Measurements from ENCODE around the gene ATXN2L.

DNA sequence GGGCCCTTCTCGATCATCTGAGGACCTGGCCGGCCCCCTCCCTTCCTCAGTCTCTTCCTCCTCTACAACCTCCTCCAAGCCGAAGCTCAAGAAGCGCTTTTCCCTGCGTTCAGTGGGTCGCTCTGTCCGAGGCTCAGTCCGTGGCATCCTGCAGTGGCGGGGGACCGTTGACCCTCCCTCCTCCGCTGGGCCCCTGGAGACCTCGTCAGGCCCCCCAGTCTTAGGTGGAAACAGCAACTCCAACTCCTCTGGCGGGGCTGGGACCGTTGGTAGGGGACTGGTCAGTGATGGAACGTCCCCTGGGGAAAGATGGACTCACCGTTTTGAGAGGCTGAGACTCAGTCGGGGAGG is 43.6 kb downstream of the ATXN2L start:
- TF ChIP-seq YY1 (IDR thresholded peaks at IDR 0.05) (no peak), RAD21 (IDR thresholded peaks at IDR 0.05) (no peak), RXRA (IDR thresholded peaks at IDR 0.05) (no peak), FOXA1 (IDR thresholded peaks at IDR 0.05) (no peak), TAF1 (conservative IDR thresholded peaks at IDR 0.05) (no peak), SP1 (IDR thresholded peaks at IDR 0.05) (no peak), JUND (IDR thresholded peaks at IDR 0.05) (no peak), GABPA (IDR thresholded peaks at IDR 0.05 in 1 of 2, conservative IDR thresholded peaks at IDR 0.05 in 1 of 2) (no peak), HNF4G (IDR thresholded peaks at IDR 0.05) (no peak)
- TF ChIP-seq, protein P1, sequence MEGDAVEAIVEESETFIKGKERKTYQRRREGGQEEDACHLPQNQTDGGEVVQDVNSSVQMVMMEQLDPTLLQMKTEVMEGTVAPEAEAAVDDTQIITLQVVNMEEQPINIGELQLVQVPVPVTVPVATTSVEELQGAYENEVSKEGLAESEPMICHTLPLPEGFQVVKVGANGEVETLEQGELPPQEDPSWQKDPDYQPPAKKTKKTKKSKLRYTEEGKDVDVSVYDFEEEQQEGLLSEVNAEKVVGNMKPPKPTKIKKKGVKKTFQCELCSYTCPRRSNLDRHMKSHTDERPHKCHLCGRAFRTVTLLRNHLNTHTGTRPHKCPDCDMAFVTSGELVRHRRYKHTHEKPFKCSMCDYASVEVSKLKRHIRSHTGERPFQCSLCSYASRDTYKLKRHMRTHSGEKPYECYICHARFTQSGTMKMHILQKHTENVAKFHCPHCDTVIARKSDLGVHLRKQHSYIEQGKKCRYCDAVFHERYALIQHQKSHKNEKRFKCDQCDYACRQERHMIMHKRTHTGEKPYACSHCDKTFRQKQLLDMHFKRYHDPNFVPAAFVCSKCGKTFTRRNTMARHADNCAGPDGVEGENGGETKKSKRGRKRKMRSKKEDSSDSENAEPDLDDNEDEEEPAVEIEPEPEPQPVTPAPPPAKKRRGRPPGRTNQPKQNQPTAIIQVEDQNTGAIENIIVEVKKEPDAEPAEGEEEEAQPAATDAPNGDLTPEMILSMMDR (IDR thresholded peaks at IDR 0.05; ENCODE audit: low read depth, low read length, missing input control): no peak
- TF ChIP-seq, protein P2, sequence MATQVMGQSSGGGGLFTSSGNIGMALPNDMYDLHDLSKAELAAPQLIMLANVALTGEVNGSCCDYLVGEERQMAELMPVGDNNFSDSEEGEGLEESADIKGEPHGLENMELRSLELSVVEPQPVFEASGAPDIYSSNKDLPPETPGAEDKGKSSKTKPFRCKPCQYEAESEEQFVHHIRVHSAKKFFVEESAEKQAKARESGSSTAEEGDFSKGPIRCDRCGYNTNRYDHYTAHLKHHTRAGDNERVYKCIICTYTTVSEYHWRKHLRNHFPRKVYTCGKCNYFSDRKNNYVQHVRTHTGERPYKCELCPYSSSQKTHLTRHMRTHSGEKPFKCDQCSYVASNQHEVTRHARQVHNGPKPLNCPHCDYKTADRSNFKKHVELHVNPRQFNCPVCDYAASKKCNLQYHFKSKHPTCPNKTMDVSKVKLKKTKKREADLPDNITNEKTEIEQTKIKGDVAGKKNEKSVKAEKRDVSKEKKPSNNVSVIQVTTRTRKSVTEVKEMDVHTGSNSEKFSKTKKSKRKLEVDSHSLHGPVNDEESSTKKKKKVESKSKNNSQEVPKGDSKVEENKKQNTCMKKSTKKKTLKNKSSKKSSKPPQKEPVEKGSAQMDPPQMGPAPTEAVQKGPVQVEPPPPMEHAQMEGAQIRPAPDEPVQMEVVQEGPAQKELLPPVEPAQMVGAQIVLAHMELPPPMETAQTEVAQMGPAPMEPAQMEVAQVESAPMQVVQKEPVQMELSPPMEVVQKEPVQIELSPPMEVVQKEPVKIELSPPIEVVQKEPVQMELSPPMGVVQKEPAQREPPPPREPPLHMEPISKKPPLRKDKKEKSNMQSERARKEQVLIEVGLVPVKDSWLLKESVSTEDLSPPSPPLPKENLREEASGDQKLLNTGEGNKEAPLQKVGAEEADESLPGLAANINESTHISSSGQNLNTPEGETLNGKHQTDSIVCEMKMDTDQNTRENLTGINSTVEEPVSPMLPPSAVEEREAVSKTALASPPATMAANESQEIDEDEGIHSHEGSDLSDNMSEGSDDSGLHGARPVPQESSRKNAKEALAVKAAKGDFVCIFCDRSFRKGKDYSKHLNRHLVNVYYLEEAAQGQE (IDR thresholded peaks at IDR 0.05): no peak
- TF ChIP-seq, protein P3, sequence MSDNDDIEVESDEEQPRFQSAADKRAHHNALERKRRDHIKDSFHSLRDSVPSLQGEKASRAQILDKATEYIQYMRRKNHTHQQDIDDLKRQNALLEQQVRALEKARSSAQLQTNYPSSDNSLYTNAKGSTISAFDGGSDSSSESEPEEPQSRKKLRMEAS (IDR thresholded peaks at IDR 0.05): no peak
- TF ChIP-seq, protein P4, sequence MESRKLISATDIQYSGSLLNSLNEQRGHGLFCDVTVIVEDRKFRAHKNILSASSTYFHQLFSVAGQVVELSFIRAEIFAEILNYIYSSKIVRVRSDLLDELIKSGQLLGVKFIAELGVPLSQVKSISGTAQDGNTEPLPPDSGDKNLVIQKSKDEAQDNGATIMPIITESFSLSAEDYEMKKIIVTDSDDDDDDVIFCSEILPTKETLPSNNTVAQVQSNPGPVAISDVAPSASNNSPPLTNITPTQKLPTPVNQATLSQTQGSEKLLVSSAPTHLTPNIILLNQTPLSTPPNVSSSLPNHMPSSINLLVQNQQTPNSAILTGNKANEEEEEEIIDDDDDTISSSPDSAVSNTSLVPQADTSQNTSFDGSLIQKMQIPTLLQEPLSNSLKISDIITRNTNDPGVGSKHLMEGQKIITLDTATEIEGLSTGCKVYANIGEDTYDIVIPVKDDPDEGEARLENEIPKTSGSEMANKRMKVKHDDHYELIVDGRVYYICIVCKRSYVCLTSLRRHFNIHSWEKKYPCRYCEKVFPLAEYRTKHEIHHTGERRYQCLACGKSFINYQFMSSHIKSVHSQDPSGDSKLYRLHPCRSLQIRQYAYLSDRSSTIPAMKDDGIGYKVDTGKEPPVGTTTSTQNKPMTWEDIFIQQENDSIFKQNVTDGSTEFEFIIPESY (IDR thresholded peaks at IDR 0.05): no peak
- TF ChIP-seq, protein P5, sequence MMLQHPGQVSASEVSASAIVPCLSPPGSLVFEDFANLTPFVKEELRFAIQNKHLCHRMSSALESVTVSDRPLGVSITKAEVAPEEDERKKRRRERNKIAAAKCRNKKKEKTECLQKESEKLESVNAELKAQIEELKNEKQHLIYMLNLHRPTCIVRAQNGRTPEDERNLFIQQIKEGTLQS (IDR thresholded peaks at IDR 0.05): no peak

Data from liver (tissue), 3 donors.